Measurements from ENCODE around the gene PAM16.

Gene PAM16

DNA sequence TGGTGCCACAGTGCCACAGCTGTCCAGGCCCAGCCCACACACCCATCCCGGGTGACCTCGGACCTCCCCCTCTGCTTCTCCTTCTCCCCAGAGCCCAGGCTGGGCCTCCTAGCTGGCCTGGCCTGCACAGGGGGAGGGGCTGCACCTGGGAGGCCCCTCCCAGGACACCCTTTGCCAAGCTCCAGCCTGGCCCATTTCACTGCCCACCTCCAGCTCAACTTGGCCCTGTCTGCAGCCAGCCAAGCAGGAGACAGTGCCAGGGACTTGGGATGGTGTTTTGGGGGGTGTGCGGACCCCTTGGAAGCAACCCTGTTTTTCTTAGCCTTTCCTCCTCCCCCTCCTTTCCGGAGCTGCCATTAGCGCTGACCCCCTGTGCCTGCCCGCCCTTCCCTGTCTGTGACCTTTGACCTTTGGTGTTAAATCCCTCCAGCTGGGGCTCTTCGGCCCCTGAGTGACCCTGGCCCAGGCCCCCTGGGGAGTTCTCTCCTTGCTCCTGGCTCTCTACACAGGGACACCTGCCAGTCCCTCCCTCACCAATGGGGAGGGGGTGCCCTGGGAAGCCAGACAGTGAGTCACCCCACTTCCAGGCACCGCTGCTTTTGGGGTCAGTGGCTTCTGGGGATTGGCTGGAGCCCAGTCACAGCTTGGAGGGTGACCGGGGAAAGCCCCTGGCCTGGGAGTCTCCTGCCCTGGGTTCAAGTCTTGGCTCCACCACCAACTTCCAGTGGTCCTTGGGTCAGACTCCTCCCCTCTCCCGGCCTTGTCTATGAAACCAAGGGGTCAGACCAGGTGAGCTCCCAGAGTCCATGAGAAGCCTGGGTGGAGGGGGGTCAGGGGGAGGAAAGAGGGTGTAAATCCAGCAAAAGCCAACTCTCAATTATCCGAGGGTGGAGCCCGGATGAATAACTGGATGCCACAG lies 33.3 kb downstream of the PAM16 start:
- Histone ChIP-seq H3K27ac (ENCODE audit: insufficient read depth in 1 of 2, low read depth in 1 of 2, low read length in 2 of 2, poor library complexity in 1 of 2, severe bottlenecking in 2 of 2) (no peak overlapping the region), H3K27me3 (replicated peaks in 2 of 5; ENCODE audit: control insufficient read depth in 4 of 5, insufficient read depth in 5 of 5, low read length in 4 of 5) (peaks cover 0 to 37% (median 17%) of the 10 kb centered on the region in 5 experiments), H3K36me3 (ENCODE audit: control insufficient read depth in 4 of 4, insufficient read depth in 4 of 4, low read length in 3 of 4) (no peaks in the 10 kb centered on the region), H3K4me3 (ENCODE audit: control insufficient read depth in 1 of 7, extremely low read depth in 1 of 7, insufficient read depth in 4 of 7, low read depth in 2 of 7, low read length in 6 of 7) (no peak overlapping the region), H3K9me3 (ENCODE audit: control extremely low read depth in 1 of 5, control insufficient read depth in 4 of 5, insufficient read depth in 2 of 5, low read depth in 1 of 5, low read length in 4 of 5) (no peaks in the 10 kb centered on the region), H3K4me1 (ENCODE audit: control extremely low read depth in 1 of 4, control insufficient read depth in 4 of 4, insufficient read depth in 4 of 4, low read length in 3 of 4) (peaks cover 0 to 17% (median 16%) of the 10 kb centered on the region in 4 experiments)
- WGBS (ENCODE audit: insufficient coverage), result 97% methylated on average over 9 of the region's 12 CpGs
- ChIA-PET POLR2A (no interaction called here), CTCF (interaction anchor here (1.0 to 4.3 kb wide), 9 partner anchors 7 to 92 kb away, joined by 3 to 20 read pairs (median 5); no protein-coding TSS in a partner anchor)
- DNase-seq, result peak in 1 of 3 donors; percentile 17

DNA sequence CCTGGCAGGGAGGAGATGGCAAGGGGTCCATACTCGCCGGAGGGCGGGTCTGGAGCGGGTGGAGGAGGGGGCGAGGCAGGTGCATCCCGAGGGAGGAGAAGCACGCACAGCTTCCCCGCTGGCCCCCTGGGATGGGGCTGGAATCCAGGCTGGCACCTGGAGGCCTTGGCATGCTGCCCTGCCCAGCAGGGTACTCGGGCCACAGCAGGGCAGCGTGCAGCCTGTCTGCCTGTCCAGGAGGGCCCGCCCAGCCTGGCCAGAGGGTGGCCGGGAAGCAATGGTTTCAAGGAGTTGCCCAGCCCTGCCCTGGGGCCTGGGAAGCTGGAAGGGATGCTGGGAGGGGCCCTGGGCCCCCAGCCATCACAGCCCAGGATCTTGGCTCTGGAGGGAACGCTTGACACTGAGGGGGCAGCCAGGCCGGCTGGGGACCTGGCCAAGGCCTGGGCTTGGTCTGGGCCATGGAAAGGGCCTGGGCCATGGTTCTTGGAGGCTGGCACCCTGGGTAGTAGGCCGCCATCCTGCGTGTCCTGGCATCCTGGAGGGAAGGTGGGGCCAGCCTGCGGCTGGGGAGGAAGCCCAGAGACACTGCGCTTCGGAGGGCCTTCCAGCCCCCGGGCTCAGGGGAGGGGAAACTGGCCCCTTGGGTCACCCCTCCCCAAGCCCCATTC lies 34.1 kb downstream of the PAM16 start:
- Histone ChIP-seq H3K4me1 (ENCODE audit: control extremely low read depth in 1 of 4, control insufficient read depth in 4 of 4, insufficient read depth in 4 of 4, low read length in 3 of 4) (peaks cover 0 to 17% (median 16%) of the 10 kb centered on the region in 4 experiments), H3K27ac (ENCODE audit: insufficient read depth in 1 of 2, low read depth in 1 of 2, low read length in 2 of 2, poor library complexity in 1 of 2, severe bottlenecking in 2 of 2) (no peak overlapping the region), H3K36me3 (ENCODE audit: control insufficient read depth in 4 of 4, insufficient read depth in 4 of 4, low read length in 3 of 4) (no peaks in the 10 kb centered on the region), H3K4me3 (ENCODE audit: control insufficient read depth in 1 of 7, extremely low read depth in 1 of 7, insufficient read depth in 4 of 7, low read depth in 2 of 7, low read length in 6 of 7) (peak overlapping the region in 2 of 7 experiments; percentile 36 to 48), H3K27me3 (replicated peaks in 2 of 5; ENCODE audit: control insufficient read depth in 4 of 5, insufficient read depth in 5 of 5, low read length in 4 of 5) (peaks cover 0 to 37% (median 17%) of the 10 kb centered on the region in 5 experiments), H3K9me3 (ENCODE audit: control extremely low read depth in 1 of 5, control insufficient read depth in 4 of 5, insufficient read depth in 2 of 5, low read depth in 1 of 5, low read length in 4 of 5) (no peaks in the 10 kb centered on the region)
- CTCF ChIA-PET, result interaction anchor here (1.1 to 4.3 kb wide), 8 partner anchors 6 to 87 kb away, joined by 3 to 20 read pairs (median 4); no protein-coding TSS in a partner anchor
- POLR2A ChIA-PET, result no interaction called here
- no peak for DNase-seq
- WGBS (ENCODE audit: insufficient coverage), result 90% methylated on average over 16 of the region's 20 CpGs

GRCh38 chr16:4316108-4316863 lies 34.8 kb downstream of the PAM16 start:
- CTCF ChIA-PET, result interaction anchor here (1.1 to 2.8 kb wide), 3 partner anchors 9 to 87 kb away, joined by 3 to 14 read pairs (median 4); no protein-coding TSS in a partner anchor
- H3K4me3 ChIP-seq (ENCODE audit: control insufficient read depth in 1 of 7, extremely low read depth in 1 of 7, insufficient read depth in 4 of 7, low read depth in 2 of 7, low read length in 6 of 7), result peak overlapping the region in 6 of 7 experiments; percentile 21 to 48 (median 40)
- no peak overlapping the region for H3K27ac ChIP-seq (ENCODE audit: insufficient read depth in 1 of 2, low read depth in 1 of 2, low read length in 2 of 2, poor library complexity in 1 of 2, severe bottlenecking in 2 of 2)
- no peaks in the 10 kb centered on the region for H3K9me3 ChIP-seq (ENCODE audit: control extremely low read depth in 1 of 5, control insufficient read depth in 4 of 5, insufficient read depth in 2 of 5, low read depth in 1 of 5, low read length in 4 of 5)
- DNase-seq, result peak in 1 of 3 donors; percentile 27
- H3K27me3 ChIP-seq (replicated peaks in 2 of 5; ENCODE audit: control insufficient read depth in 4 of 5, insufficient read depth in 5 of 5, low read length in 4 of 5), result peaks cover 0 to 37% (median 17%) of the 10 kb centered on the region in 5 experiments
- 11% methylated on average over 47 of the region's 93 CpGs for WGBS (ENCODE audit: insufficient coverage)
- peaks cover 0 to 17% (median 16%) of the 10 kb centered on the region in 4 experiments for H3K4me1 ChIP-seq (ENCODE audit: control extremely low read depth in 1 of 4, control insufficient read depth in 4 of 4, insufficient read depth in 4 of 4, low read length in 3 of 4)
- no peaks in the 10 kb centered on the region for H3K36me3 ChIP-seq (ENCODE audit: control insufficient read depth in 4 of 4, insufficient read depth in 4 of 4, low read length in 3 of 4)
- POLR2A ChIA-PET, result no interaction called here

DNA sequence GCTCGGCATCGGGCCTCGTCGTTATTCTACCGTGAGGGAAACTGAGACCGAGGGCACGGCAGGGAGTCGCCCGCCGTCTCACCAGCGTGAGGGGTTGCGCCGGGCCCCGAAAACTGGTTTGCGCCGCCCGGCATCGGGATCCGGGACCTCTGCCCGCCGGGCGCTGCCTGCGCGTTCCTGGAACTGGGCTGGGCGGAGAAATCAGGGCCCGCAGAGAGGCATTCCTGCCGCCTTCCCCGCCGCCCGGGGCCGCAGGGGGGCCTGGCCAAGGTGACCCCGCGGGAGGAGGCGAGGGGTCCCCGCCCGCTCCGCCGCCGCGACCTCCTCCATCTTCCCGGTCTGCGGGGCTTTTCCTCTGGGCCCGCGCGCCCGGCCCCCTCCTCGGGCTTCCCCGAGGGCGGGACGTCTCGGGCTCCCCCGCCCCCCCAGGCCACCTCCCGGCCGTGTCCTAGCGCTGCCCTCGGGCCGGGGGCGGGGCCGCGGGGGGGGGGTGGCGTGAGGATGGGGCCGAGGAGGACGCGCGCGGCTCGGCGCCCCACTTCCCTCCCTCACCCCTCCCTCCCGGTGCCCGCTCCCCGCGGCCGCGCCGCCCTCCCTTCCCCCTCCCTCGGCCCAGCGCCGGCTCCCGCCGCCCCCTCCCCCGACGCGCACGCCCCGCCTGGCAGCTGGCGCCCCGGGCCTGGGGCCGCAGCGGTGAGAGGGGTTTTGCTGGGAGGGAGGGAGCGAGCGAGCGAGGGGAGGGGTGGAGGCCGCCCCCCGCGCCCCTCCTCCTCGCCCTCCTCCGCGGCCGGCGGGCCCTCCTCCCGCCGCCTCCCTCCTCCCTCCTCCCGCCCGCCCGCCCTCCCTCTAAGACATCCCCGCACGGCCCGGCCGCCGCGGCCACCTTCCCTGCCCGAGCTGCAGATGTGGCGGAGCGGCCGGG lies 35.7 kb downstream of the PAM16 start, which contains the start of gene GLIS2:
GLIS2 (plus strand) TSS at position 882 of the 922 bp plus-strand sequence. CDS start 16,214 bp downstream, outside the sequence.
- peak within 1 kb of the TSS; percentile 6 to 63 (median 49) for H3K4me3 ChIP-seq (ENCODE audit: control insufficient read depth in 1 of 7, extremely low read depth in 1 of 7, insufficient read depth in 4 of 7, low read depth in 2 of 7, low read length in 6 of 7)
- under 1% methylated on average over 51 of the region's 115 CpGs for WGBS (ENCODE audit: insufficient coverage)
- H3K4me1 ChIP-seq (ENCODE audit: control extremely low read depth in 1 of 4, control insufficient read depth in 4 of 4, insufficient read depth in 4 of 4, low read length in 3 of 4), result peaks cover 0 to 17% (median 16%) of the 10 kb centered on the region in 4 experiments
- H3K27ac ChIP-seq (ENCODE audit: insufficient read depth in 1 of 2, low read depth in 1 of 2, low read length in 2 of 2, poor library complexity in 1 of 2, severe bottlenecking in 2 of 2), result no peak within 1 kb of the TSS
- POLR2A ChIA-PET, result no interaction called here
- peaks cover 0 to 37% (median 17%) of the 10 kb centered on the region in 5 experiments for H3K27me3 ChIP-seq (replicated peaks in 2 of 5; ENCODE audit: control insufficient read depth in 4 of 5, insufficient read depth in 5 of 5, low read length in 4 of 5)
- peak in 1 of 3 donors; percentile 54 for DNase-seq
- CTCF ChIA-PET, result interaction anchor here (1.1 to 2.8 kb wide), 3 partner anchors 10 to 42 kb away, joined by 4 to 14 read pairs (median 4); partner anchors contain the start of gene TFAP4
- no peaks in the 10 kb centered on the region for H3K9me3 ChIP-seq (ENCODE audit: control extremely low read depth in 1 of 5, control insufficient read depth in 4 of 5, insufficient read depth in 2 of 5, low read depth in 1 of 5, low read length in 4 of 5)
- H3K36me3 ChIP-seq (ENCODE audit: control insufficient read depth in 4 of 4, insufficient read depth in 4 of 4, low read length in 3 of 4), result no peaks in the 10 kb centered on the region

GRCh38 chr16:4314532-4315185 lies 36.5 kb downstream of the PAM16 start:
- Histone ChIP-seq H3K27ac (ENCODE audit: insufficient read depth in 1 of 2, low read depth in 1 of 2, low read length in 2 of 2, poor library complexity in 1 of 2, severe bottlenecking in 2 of 2) (no peak overlapping the region), H3K36me3 (ENCODE audit: control insufficient read depth in 4 of 4, insufficient read depth in 4 of 4, low read length in 3 of 4) (no peaks in the 10 kb centered on the region), H3K4me1 (ENCODE audit: control extremely low read depth in 1 of 4, control insufficient read depth in 4 of 4, insufficient read depth in 4 of 4, low read length in 3 of 4) (peaks cover 0 to 19% (median 16%) of the 10 kb centered on the region in 4 experiments), H3K9me3 (ENCODE audit: control extremely low read depth in 1 of 5, control insufficient read depth in 4 of 5, insufficient read depth in 2 of 5, low read depth in 1 of 5, low read length in 4 of 5) (no peaks in the 10 kb centered on the region), H3K4me3 (ENCODE audit: control insufficient read depth in 1 of 7, extremely low read depth in 1 of 7, insufficient read depth in 4 of 7, low read depth in 2 of 7, low read length in 6 of 7) (peak overlapping the region in 6 of 7 experiments; percentile 6 to 63 (median 50)), H3K27me3 (replicated peaks in 2 of 5; ENCODE audit: control insufficient read depth in 4 of 5, insufficient read depth in 5 of 5, low read length in 4 of 5) (peaks cover 0 to 37% (median 17%) of the 10 kb centered on the region in 5 experiments)
- ChIA-PET CTCF (interaction anchor here (1.4 to 2.8 kb wide), 2 partner anchors 11 to 41 kb away, joined by 4 to 14 read pairs; partner anchors contain the start of gene TFAP4), POLR2A (no interaction called here)
- peak in 1 of 3 donors; percentile 60 for DNase-seq
- 4% methylated on average over 33 of the region's 33 CpGs for WGBS (ENCODE audit: insufficient coverage)
